GM23248 (cell line): ENCODE results near the gene TGFB1I1. TPM values are rescaled to one million over a fixed set of nuclear protein-coding genes. Genes with fewer than 3 reads are reported as not detected.

Source experiments
- DNase-seq: peaks from one replicate; pipeline ENCODE4 v3.0.0-alpha.2; 2015
- H2AFZ ChIP-seq: fragments of 200-600 bp; sonication (generic); 2 replicates; pipeline ENCODE4 v1.6.1; 2016; ENCODE audit warnings: antibody characterized with exemption
- H3F3A ChIP-seq: fragments of 200-600 bp; sonication (generic); 2 replicates; pipeline ENCODE4 v1.6.1; 2016; ENCODE audit warnings: mild to moderate bottlenecking, antibody characterized with exemption, mixed run types; ENCODE audit not compliant: insufficient read depth
- H3K27ac ChIP-seq: fragments of 200-600 bp; sonication (generic); 2 replicates; pipeline ENCODE4 v1.5.1; 2016; ENCODE audit warnings: mild to moderate bottlenecking
- H3K27me3 ChIP-seq: fragments of 200-600 bp; sonication (generic); replicated peaks from 2 replicates; pipeline ENCODE4 v1.6.1; 2016; ENCODE audit warnings: mild to moderate bottlenecking; ENCODE audit not compliant: insufficient read depth
- H3K36me3 ChIP-seq: fragments of 200-600 bp; sonication (generic); 2 replicates; pipeline ENCODE4 v1.6.1; 2016; ENCODE audit warnings: low read depth, mild to moderate bottlenecking
- H3K4me1 ChIP-seq: fragments of 200-600 bp; sonication (generic); 2 replicates; pipeline ENCODE4 v1.6.1; 2016; ENCODE audit warnings: mild to moderate bottlenecking; ENCODE audit not compliant: insufficient read depth
- H3K4me2 ChIP-seq: fragments of 200-600 bp; sonication (generic); one replicate; pipeline ENCODE4 v1.6.1; 2016; ENCODE audit warnings: mild to moderate bottlenecking; ENCODE audit not compliant: unreplicated experiment
- H3K4me3 ChIP-seq: fragments of 200-600 bp; sonication (generic); 2 replicates; pipeline ENCODE4 v1.5.1; 2016; ENCODE audit warnings: mild to moderate bottlenecking
- H3K79me2 ChIP-seq: fragments of 200-600 bp; sonication (generic); 2 replicates; pipeline ENCODE4 v1.6.1; 2016; ENCODE audit warnings: mild to moderate bottlenecking; ENCODE audit not compliant: insufficient read depth
- H3K9ac ChIP-seq: fragments of 200-600 bp; sonication (generic); 2 replicates; pipeline ENCODE4 v1.6.1; 2016; ENCODE audit warnings: mild to moderate bottlenecking
- H3K9me2 ChIP-seq: fragments of 200-600 bp; sonication (generic); 2 replicates; pipeline ENCODE4 v1.6.1; 2016; ENCODE audit warnings: mixed run types, mild to moderate bottlenecking, moderate library complexity; ENCODE audit not compliant: insufficient read depth
- H3K9me3 ChIP-seq: fragments of 200-600 bp; sonication (generic); one replicate; pipeline ENCODE4 v1.6.1; 2017; ENCODE audit warnings: low read depth
- H4K20me1 ChIP-seq: fragments of 200-600 bp; sonication (generic); 2 replicates; pipeline ENCODE4 v1.6.0; 2016; ENCODE audit not compliant: insufficient read depth
- EZH2 ChIP-seq: fragments of 200-600 bp; sonication (generic); IDR thresholded peaks from 2 replicates; pipeline ENCODE4 v1.6.1; 2018; ENCODE audit warnings: antibody characterized with exemption, mild to moderate bottlenecking; ENCODE audit not compliant: insufficient read depth, poor library complexity, severe bottlenecking
- EZH2phosphoT487 ChIP-seq: fragments of 200-600 bp; sonication (generic); IDR thresholded peaks from 2 replicates; pipeline ENCODE4 v1.6.1; 2018; ENCODE audit warnings: antibody characterized with exemption, moderate library complexity, mild to moderate bottlenecking, low read depth; ENCODE audit not compliant: insufficient read depth
- WGBS, 2 experiments: methylation state at CpG; one replicate each; pipeline ENCODE4 v1.1.6; 2015 to 2017; ENCODE audit warnings: low lambda C conversion rate in 2 of 2, low coverage in 1 of 2; ENCODE audit errors: missing lambda C conversion rate in 2 of 2; 5-methylcytosine and 5-hydroxymethylcytosine counted together
- in situ Hi-C: fragments of 300-500 bp; cut with MboI; formaldehyde crosslinking; loops from 2 replicates; pipeline ENCODE4 v1.15.0; 2020
- polyA plus RNA-seq: library from polyadenylated mRNA; unstranded; fragments of >200 nt; fragmentation: Nextera tagmentation; extraction: Ambion mirVana; gene quantifications from 2 replicates; pipeline ENCODE4 v1.2.1, GENCODE V29; 2016
- total RNA-seq: library from RNA; depleted of rRNA; stranded (reverse); fragments of >200 nt; shearing (Covaris generic); gene quantifications from 2 replicates; pipeline ENCODE4 v1.2.3, GENCODE V29; 2014

Gene TGFB1I1
- total and polyA plus RNA-seq, 2 experiments from 2014 or later, result 88.5 to 174 TPM

DNA sequence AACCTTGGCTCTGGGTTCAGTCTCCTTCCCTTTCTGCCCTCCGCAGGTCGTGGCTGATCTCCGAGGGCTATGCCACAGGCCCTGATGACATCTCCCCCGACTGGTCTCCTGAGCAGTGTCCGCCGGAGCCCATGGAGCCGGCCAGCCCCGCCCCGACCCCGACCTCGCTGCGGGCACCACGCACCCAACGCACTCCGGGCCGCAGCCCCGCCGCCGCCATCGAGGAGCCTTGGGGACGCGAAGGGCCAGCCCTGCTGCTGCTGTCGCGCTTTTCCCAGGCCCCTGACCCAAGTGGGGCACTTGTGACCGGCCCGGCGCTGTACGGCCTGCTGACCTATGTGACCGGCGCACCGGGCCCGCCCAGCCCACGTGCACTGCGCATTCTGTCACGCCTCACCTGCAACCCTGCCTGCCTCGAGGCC is 7.6 kb upstream of the TGFB1I1 start:
- Histone ChIP-seq H3K36me3 (no peaks in the 10 kb centered on the region), H3K9ac (no peak overlapping the region), H3K79me2 (peaks cover 12% of the 10 kb centered on the region), H3K27me3 (no peaks in the 10 kb centered on the region), H3K9me2 (no peaks in the 10 kb centered on the region), H3K27ac (no peak overlapping the region), H3K4me3 (no peak overlapping the region), H4K20me1 (no peaks in the 10 kb centered on the region), H3K4me1 (0 out of 2 replicates have a peak, but pooled peaks cover 7% of the 10 kb centered on the region), H2AFZ (no peak overlapping the region), H3F3A (peaks cover 12% of the 10 kb centered on the region), H3K4me2 (no peak overlapping the region), H3K9me3 (no peaks in the 10 kb centered on the region)
- 96 to 98% methylated on average over 13 to 36 of the region's 36 CpGs for WGBS, 2 experiments
- no peak for DNase-seq
- in situ Hi-C loops, result no loop called here
- TF ChIP-seq EZH2 (no peak), EZH2phosphoT487 (no peak)

DNA sequence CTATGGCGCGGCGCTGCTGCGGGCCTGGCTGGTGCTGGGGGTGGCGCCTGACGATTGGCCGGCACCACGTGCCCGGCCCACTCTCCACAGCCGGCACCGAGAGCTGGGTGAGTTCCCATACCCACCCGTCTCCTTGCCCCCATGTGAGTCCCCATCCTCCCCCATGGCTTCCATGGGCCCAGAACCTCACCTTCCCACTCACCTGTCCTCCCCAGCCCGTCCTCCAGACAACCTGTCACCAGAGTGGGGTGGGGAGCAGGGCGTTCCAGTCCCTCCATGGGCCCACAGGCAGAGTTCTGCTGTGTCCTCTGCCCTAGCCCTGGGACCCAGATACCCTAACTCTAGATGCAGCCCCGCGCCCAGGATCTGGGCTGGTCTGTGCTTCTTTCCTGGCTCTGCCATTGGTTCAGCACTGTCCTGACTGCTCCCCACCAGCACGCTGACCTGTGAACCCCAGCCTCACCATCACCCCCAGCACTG is 7.1 kb upstream of the TGFB1I1 start:
- H3K79me2 ChIP-seq, result peaks cover 12% of the 10 kb centered on the region
- 0 out of 2 replicates have a peak, but pooled peaks cover 7% of the 10 kb centered on the region for H3K4me1 ChIP-seq
- DNase-seq, result no peak
- H3K27me3 ChIP-seq, result no peaks in the 10 kb centered on the region
- H4K20me1 ChIP-seq, result no peaks in the 10 kb centered on the region
- no peaks in the 10 kb centered on the region for H3K9me3 ChIP-seq
- 88 to 92% methylated on average over 12 to 17 of the region's 17 CpGs for WGBS, 2 experiments
- H2AFZ ChIP-seq, result no peak overlapping the region
- H3F3A ChIP-seq, result peaks cover 12% of the 10 kb centered on the region
- H3K9ac ChIP-seq, result no peak overlapping the region
- H3K36me3 ChIP-seq, result no peaks in the 10 kb centered on the region
- no peak overlapping the region for H3K4me3 ChIP-seq
- in situ Hi-C loops, result no loop called here
- TF ChIP-seq EZH2phosphoT487, result no peak
- TF ChIP-seq EZH2, result no peak
- H3K4me2 ChIP-seq, result no peak overlapping the region
- no peak overlapping the region for H3K27ac ChIP-seq
- H3K9me2 ChIP-seq, result no peaks in the 10 kb centered on the region

DNA sequence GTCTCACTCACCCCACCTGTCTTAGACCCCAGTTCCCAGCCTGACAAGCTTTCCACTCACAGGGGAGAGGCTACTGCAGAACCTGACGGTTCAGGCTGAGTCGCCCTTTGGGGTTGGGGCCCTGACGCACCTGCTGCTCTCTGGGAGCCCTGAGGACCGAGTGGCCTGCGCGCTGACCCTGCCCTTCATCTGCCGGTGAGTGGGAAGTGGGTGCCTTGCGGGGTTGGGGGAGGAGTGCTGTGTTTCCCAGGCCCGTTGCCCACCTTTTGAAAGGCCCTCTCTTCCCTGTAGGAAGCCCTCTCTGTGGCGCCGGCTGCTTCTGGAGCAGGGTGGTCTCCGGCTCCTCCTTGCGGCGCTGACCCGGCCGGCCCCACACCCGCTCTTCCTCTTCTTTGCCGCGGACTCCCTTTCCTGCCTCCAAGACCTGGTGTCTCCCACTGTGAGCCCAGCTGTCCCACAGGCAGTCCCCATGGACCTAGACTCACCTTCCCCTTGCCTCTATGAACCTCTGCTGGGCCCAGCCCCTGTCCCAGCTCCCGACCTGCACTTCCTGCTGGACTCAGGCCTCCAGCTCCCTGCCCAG is 6.1 kb upstream of the TGFB1I1 start:
- H2AFZ ChIP-seq, result no peak overlapping the region

DNA sequence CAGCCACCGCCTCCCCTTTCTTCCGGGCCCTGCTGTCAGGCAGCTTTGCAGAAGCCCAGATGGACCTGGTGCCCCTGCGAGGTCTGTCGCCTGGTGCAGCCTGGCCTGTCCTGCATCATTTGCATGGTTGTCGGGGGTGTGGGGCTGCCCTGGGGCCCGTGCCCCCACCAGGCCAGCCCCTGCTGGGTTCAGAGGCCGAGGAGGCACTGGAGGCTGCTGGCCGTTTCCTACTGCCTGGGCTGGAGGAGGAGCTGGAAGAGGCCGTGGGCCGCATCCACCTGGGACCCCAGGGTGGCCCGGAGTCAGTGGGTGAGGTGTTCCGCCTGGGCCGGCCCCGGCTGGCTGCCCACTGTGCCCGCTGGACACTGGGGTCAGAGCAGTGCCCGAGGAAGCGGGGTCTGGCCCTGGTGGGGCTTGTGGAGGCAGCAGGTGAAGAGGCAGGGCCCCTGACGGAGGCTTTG is 5.5 kb upstream of the TGFB1I1 start:
- 92% methylated on average over 17 to 18 of the region's 18 CpGs for WGBS, 2 experiments
- Histone ChIP-seq H4K20me1 (no peaks in the 10 kb centered on the region), H3K79me2 (peaks cover 19% of the 10 kb centered on the region), H3K9ac (no peak overlapping the region), H3K27me3 (no peaks in the 10 kb centered on the region), H3K27ac (no peak overlapping the region), H3K9me3 (no peaks in the 10 kb centered on the region), H3K4me2 (no peak overlapping the region), H3K4me3 (no peak overlapping the region), H2AFZ (no peak overlapping the region), H3K9me2 (no peaks in the 10 kb centered on the region), H3K4me1 (peaks cover 6% of the 10 kb centered on the region; the same call in 1 of the 2 replicates), H3F3A (peaks cover 11% of the 10 kb centered on the region; the same call in 1 of the 2 replicates), H3K36me3 (no peaks in the 10 kb centered on the region)
- TF ChIP-seq EZH2 (no peak), EZH2phosphoT487 (no peak)
- in situ Hi-C loops, result no loop called here
- DNase-seq, result no peak

More for the DNA sequence above, 6.1 kb upstream of the TGFB1I1 start:
- Histone ChIP-seq H3F3A (peaks cover 9% of the 10 kb centered on the region), H3K79me2 (peaks cover 19% of the 10 kb centered on the region), H3K4me2 (no peak overlapping the region), H3K9me2 (no peaks in the 10 kb centered on the region), H3K9me3 (no peaks in the 10 kb centered on the region), H3K27me3 (no peaks in the 10 kb centered on the region), H3K4me3 (no peak overlapping the region), H4K20me1 (no peaks in the 10 kb centered on the region), H3K9ac (no peak overlapping the region), H3K4me1 (peaks cover 3% of the 10 kb centered on the region; the same call in 1 of the 2 replicates), H3K27ac (no peak overlapping the region), H3K36me3 (no peaks in the 10 kb centered on the region)
- 89 to 95% methylated on average over 20 of the region's 20 CpGs for WGBS, 2 experiments
- in situ Hi-C loops, result no loop called here
- TF ChIP-seq EZH2, result no peak
- TF ChIP-seq EZH2phosphoT487, result no peak
- DNase-seq, result no peak
